ENCODE results near the gene ZIC1.

ZIC1 gene

DNA sequence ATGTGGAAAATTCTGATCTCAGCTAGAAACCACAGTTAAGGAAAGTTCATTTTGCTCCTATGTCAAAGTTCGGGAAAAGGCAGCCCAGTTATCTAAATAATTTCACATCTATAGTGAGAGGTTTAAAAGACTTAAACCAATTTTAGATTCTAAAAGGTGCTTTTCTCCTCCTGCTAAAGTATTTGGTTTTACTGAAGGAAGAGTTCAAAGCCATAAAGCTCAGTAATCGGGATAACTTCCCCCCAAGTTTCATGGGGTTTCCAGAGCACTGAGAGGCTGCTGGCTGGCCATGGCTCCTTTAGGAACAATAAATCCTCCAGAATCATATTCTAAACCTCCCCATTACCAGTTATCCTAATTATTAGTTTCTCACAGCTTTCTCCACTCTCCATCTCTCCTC is 41.0 kb upstream of the ZIC1 start:
- no peaks in the 10 kb centered on the region for H3K4me1 ChIP-seq (ENCODE audit: low read length)
- H3K9me3 ChIP-seq (ENCODE audit: insufficient read depth, low read length), result no peaks in the 10 kb centered on the region
- H3K36me3 ChIP-seq (replicated peaks; ENCODE audit: low read depth, low read length), result no peaks in the 10 kb centered on the region
- H4K20me1 ChIP-seq (ENCODE audit: insufficient read depth, low read length), result no peaks in the 10 kb centered on the region
- H2AFZ ChIP-seq (ENCODE audit: low read depth, low read length), result no peak overlapping the region
- H3K4me2 ChIP-seq (ENCODE audit: low read length), result no peak overlapping the region
- no peaks in the 10 kb centered on the region for H3K27me3 ChIP-seq (ENCODE audit: low read depth, low read length)
- no peak overlapping the region for H3K4me3 ChIP-seq (ENCODE audit: low read length)
- TF ChIP-seq, protein P1, sequence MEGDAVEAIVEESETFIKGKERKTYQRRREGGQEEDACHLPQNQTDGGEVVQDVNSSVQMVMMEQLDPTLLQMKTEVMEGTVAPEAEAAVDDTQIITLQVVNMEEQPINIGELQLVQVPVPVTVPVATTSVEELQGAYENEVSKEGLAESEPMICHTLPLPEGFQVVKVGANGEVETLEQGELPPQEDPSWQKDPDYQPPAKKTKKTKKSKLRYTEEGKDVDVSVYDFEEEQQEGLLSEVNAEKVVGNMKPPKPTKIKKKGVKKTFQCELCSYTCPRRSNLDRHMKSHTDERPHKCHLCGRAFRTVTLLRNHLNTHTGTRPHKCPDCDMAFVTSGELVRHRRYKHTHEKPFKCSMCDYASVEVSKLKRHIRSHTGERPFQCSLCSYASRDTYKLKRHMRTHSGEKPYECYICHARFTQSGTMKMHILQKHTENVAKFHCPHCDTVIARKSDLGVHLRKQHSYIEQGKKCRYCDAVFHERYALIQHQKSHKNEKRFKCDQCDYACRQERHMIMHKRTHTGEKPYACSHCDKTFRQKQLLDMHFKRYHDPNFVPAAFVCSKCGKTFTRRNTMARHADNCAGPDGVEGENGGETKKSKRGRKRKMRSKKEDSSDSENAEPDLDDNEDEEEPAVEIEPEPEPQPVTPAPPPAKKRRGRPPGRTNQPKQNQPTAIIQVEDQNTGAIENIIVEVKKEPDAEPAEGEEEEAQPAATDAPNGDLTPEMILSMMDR (IDR thresholded peaks at IDR 0.05; ENCODE audit: low read depth, low read length), result no peak
- TF ChIP-seq EZH2phosphoT487 (IDR thresholded peaks at IDR 0.05; ENCODE audit: low read depth), result no peak
- no peaks in the 10 kb centered on the region for H3K79me2 ChIP-seq (ENCODE audit: low read length)
- H3K9ac ChIP-seq (ENCODE audit: low read length), result no peak overlapping the region
- no peak overlapping the region for H3K27ac ChIP-seq (ENCODE audit: low read length)

DNA sequence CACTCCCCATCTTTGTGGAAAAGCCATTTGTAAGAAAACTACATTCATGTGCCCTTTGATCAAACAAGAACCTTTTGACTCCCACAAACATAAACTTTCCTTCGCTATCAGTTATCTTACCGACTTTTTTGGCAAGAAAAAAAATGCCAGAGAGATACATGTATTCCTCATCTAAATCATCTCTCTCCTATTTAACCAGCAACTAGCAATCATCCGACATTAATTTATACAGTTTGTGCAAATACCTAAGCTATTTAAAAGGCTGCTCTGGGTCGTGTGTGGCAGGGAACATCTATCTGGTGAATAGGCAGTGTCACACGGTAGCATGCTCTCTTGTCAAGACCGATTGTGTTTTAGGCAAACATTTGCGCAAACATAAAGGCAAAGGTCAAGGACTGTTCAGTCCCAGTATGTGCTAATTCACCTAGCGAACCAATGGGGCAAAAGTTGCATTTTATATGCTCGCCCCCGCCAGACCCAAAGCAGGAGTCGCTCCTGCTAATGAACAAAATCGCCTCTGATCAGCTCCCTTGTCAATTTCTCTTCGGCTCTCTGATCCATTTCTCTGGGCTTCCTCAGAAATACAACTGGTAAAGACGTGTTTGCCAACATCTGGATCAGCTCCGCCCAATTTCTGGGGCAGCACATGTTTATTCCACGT is 40.5 kb upstream of the ZIC1 start:
- Histone ChIP-seq H3K4me1 (ENCODE audit: low read length) (no peaks in the 10 kb centered on the region), H4K20me1 (ENCODE audit: insufficient read depth, low read length) (no peaks in the 10 kb centered on the region), H2AFZ (ENCODE audit: low read depth, low read length) (no peak overlapping the region), H3K4me3 (ENCODE audit: low read length) (no peak overlapping the region), H3K27ac (ENCODE audit: low read length) (no peak overlapping the region), H3K79me2 (ENCODE audit: low read length) (no peaks in the 10 kb centered on the region), H3K36me3 (replicated peaks; ENCODE audit: low read depth, low read length) (no peaks in the 10 kb centered on the region), H3K9ac (ENCODE audit: low read length) (no peak overlapping the region), H3K4me2 (ENCODE audit: low read length) (no peak overlapping the region), H3K9me3 (ENCODE audit: insufficient read depth, low read length) (no peaks in the 10 kb centered on the region), H3K27me3 (ENCODE audit: low read depth, low read length) (no peaks in the 10 kb centered on the region)
- TF ChIP-seq EZH2phosphoT487 (IDR thresholded peaks at IDR 0.05; ENCODE audit: low read depth), result no peak
- TF ChIP-seq, protein P1 (IDR thresholded peaks at IDR 0.05; ENCODE audit: low read depth, low read length), result no peak

DNA sequence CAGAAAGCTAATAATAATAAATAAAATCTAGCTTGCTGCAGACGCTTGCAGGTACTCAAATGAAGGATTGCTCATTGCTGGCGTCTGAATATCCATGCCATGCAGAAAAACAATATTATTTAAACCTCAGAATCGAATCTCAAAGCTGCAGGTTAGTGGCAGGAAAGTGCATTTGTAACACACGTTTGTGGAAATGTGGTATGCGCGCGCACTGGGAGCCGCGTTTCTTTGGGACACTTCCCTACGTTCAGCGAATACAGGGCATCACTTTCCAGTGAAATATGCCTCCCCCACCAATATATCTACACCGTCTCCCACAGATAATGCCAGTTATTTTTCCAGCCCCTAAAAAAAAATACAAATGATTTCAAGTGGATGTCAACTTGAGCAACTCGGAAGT is 39.9 kb upstream of the ZIC1 start:
- no peaks in the 10 kb centered on the region for H3K27me3 ChIP-seq (ENCODE audit: low read depth, low read length)
- no peaks in the 10 kb centered on the region for H3K9me3 ChIP-seq (ENCODE audit: insufficient read depth, low read length)
- no peak for TF ChIP-seq EZH2phosphoT487 (IDR thresholded peaks at IDR 0.05; ENCODE audit: low read depth)
- no peak overlapping the region for H3K27ac ChIP-seq (ENCODE audit: low read length)
- H3K9ac ChIP-seq (ENCODE audit: low read length), result no peak overlapping the region
- no peaks in the 10 kb centered on the region for H3K36me3 ChIP-seq (replicated peaks; ENCODE audit: low read depth, low read length)
- no peak overlapping the region for H2AFZ ChIP-seq (ENCODE audit: low read depth, low read length)
- H3K4me3 ChIP-seq (ENCODE audit: low read length), result no peak overlapping the region
- no peaks in the 10 kb centered on the region for H3K4me1 ChIP-seq (ENCODE audit: low read length)
- no peak overlapping the region for H3K4me2 ChIP-seq (ENCODE audit: low read length)
- no peaks in the 10 kb centered on the region for H3K79me2 ChIP-seq (ENCODE audit: low read length)
- H4K20me1 ChIP-seq (ENCODE audit: insufficient read depth, low read length), result no peaks in the 10 kb centered on the region

DNA sequence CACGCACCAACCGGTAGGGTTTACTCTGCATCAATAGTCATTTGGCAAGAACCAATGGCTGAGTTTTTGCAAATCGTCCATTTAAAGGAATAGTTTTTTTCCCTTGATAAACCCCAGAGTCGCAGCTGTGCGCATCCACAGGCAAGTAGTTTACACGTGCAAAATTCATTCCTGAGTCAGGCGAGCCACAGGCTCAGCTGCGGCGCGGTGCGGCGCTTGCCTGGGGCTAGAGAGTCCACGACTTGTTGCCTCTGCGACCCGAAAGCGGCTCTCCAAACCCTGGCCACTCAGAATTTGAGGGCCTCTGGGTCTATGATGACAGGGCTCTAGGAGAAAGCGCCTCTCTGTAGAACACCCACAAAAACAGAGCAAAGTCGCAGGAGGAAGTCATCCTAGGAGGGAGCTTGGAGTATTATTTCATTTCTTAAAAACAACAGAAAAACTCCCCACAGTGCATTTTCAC is 39.5 kb upstream of the ZIC1 start:
- TF ChIP-seq, protein P1 (IDR thresholded peaks at IDR 0.05; ENCODE audit: low read depth, low read length), result no peak
- no peak for TF ChIP-seq EZH2phosphoT487 (IDR thresholded peaks at IDR 0.05; ENCODE audit: low read depth)
- Histone ChIP-seq H3K79me2 (ENCODE audit: low read length) (no peaks in the 10 kb centered on the region), H3K36me3 (replicated peaks; ENCODE audit: low read depth, low read length) (no peaks in the 10 kb centered on the region), H3K27ac (ENCODE audit: low read length) (no peak overlapping the region), H3K27me3 (ENCODE audit: low read depth, low read length) (no peaks in the 10 kb centered on the region), H2AFZ (ENCODE audit: low read depth, low read length) (no peak overlapping the region), H3K9me3 (ENCODE audit: insufficient read depth, low read length) (no peaks in the 10 kb centered on the region), H3K4me3 (ENCODE audit: low read length) (no peak overlapping the region), H3K4me1 (ENCODE audit: low read length) (no peaks in the 10 kb centered on the region), H4K20me1 (ENCODE audit: insufficient read depth, low read length) (no peaks in the 10 kb centered on the region), H3K4me2 (ENCODE audit: low read length) (no peak overlapping the region), H3K9ac (ENCODE audit: low read length) (no peak overlapping the region)

All from OCI-LY3 (cell line).